Endothelial cell of umbilical vein (primary cell): ENCODE data around the gene GLCE. TPM values are rescaled to one million over a fixed set of nuclear protein-coding genes. Genes with fewer than 3 reads are reported as not detected.
"Not testable (repeated sequence)": the region's sequence is repeated elsewhere in the genome, so short reads cannot be mapped to it uniquely, and the experiment has no call there.

Experiments used
- BruUV-seq: library from RNA; stranded (reverse); fragments of 400-500 nt; replicated peaks from 2 replicates; lab custom pipeline; 2021; lab: Mats Ljungman, UMichigan
- CTCF ChIA-PET: fragments of 300-600, 350-600 bp; sonication (Branson Sonifier 250); formaldehyde crosslinking; loops from one replicate; lab custom pipeline; 2021; ENCODE audit warnings: antibody characterized with exemption, inconsistent platforms; lab: Charles Lee
- POLR2A ChIA-PET: fragments of 300-600, 350-600 bp; sonication (Branson Sonifier 250); formaldehyde crosslinking; loops from one replicate; lab custom pipeline; 2021; ENCODE audit warnings: antibody characterized with exemption, inconsistent platforms; lab: Charles Lee
- DNase-seq: peaks from one replicate; pipeline ENCODE4 v3.0.0-alpha.2; 2011; ENCODE audit warnings: low read depth, low spot score
- FAIRE-seq: peaks from 2 replicates; lab custom pipeline; 2011; peaks lifted over from hg19 to GRCh38; lab: Jason Lieb, UNC
- H2AFZ ChIP-seq: 2 replicates; pipeline ENCODE4 v1.6.0; 2012; ENCODE audit warnings: low read depth, low read length, control low read depth, inconsistent platforms
- H3K27ac ChIP-seq: 2 replicates; pipeline ENCODE4 v1.5.1; 2011; ENCODE audit warnings: low read depth, mild to moderate bottlenecking, control low read depth, low read length, moderate library complexity; ENCODE audit not compliant: insufficient read depth
- H3K27me3 ChIP-seq, 2 experiments: 2 replicates each; pipeline versions ENCODE4 v1.6.0 to v1.6.1; 2011; ENCODE audit warnings: low read length in 2 of 2, mixed read lengths in 1 of 2; ENCODE audit not compliant: control insufficient read depth in 2 of 2, insufficient read depth in 2 of 2
- H3K36me3 ChIP-seq, 2 experiments: 2 replicates in 1 of 2; 3 replicates in 1 of 2; pipeline ENCODE4 v1.5.1; 2011; ENCODE audit warnings: low read length in 2 of 2, mild to moderate bottlenecking in 1 of 2, moderate library complexity in 1 of 2; ENCODE audit not compliant: control insufficient read depth in 2 of 2, insufficient read depth in 2 of 2; ENCODE audit errors: extremely low read depth in 1 of 2
- H3K4me1 ChIP-seq: 3 replicates; pipeline ENCODE4 v1.5.1; 2011; ENCODE audit warnings: mild to moderate bottlenecking, low read length; ENCODE audit not compliant: control insufficient read depth, insufficient read depth; ENCODE audit errors: extremely low read depth
- H3K4me2 ChIP-seq: 2 replicates; pipeline ENCODE4 v1.6.1; 2011; ENCODE audit warnings: low read length, control low read depth, mixed read lengths; ENCODE audit not compliant: insufficient read depth
- H3K4me3 ChIP-seq, 3 experiments: fragments of 200-600 bp in 1 of 3; sonication (generic), shearing (Covaris generic) in 1 of 3; replicated peaks in 1 of 3; 2 replicates each; pipeline ENCODE4 v1.5.1; 2011 to 2016; ENCODE audit warnings: control low read depth in 3 of 3, low read length in 3 of 3, mild to moderate bottlenecking in 2 of 3, inconsistent platforms in 1 of 3, low read depth in 1 of 3, moderate library complexity in 1 of 3; ENCODE audit not compliant: insufficient read depth in 1 of 3
- H3K79me2 ChIP-seq: 2 replicates; pipeline ENCODE4 v1.6.0; 2012; ENCODE audit warnings: low read length, inconsistent platforms; ENCODE audit not compliant: control insufficient read depth, insufficient read depth
- H3K9ac ChIP-seq: replicated peaks from 2 replicates; pipeline ENCODE3; 2011; ENCODE audit warnings: low read length, control low read depth; ENCODE audit not compliant: insufficient read depth; ENCODE audit errors: extremely low read depth
- H3K9me1 ChIP-seq: replicated peaks from 3 replicates; pipeline ENCODE4 v1.6.0; 2011; ENCODE audit warnings: mild to moderate bottlenecking, low read length; ENCODE audit not compliant: control insufficient read depth, insufficient read depth; ENCODE audit errors: extremely low read depth
- H3K9me3 ChIP-seq: replicated peaks from 2 replicates; pipeline ENCODE4 v1.5.1; 2012; ENCODE audit warnings: low read length, inconsistent platforms; ENCODE audit not compliant: control insufficient read depth, insufficient read depth
- H4K20me1 ChIP-seq: replicated peaks from 2 replicates; pipeline ENCODE3; 2011; ENCODE audit warnings: mild to moderate bottlenecking, low read length; ENCODE audit not compliant: control insufficient read depth, insufficient read depth; ENCODE audit errors: extremely low read depth
- EZH2 ChIP-seq: IDR thresholded peaks from 2 replicates; pipeline ENCODE4 v1.6.1; 2012; ENCODE audit warnings: borderline replicate concordance, low read depth, mild to moderate bottlenecking, moderate library complexity, low read length, inconsistent platforms; ENCODE audit not compliant: severe bottlenecking
- FOS ChIP-seq: IDR thresholded peaks from 2 replicates; pipeline ENCODE4 v1.6.1; 2011; ENCODE audit warnings: mild to moderate bottlenecking, low read length, moderate library complexity, borderline replicate concordance; ENCODE audit not compliant: insufficient read depth
- GATA2 ChIP-seq: IDR thresholded peaks from 2 replicates; pipeline ENCODE4 v1.7.0; 2011; ENCODE audit warnings: low read depth, mild to moderate bottlenecking, moderate library complexity, mixed read lengths, low read length; ENCODE audit not compliant: insufficient read length, insufficient read depth
- JUN ChIP-seq: IDR thresholded peaks from 2 replicates; pipeline ENCODE4 v1.6.1; 2011; ENCODE audit warnings: borderline replicate concordance, low read depth; ENCODE audit not compliant: insufficient read length, insufficient read depth
- MAX ChIP-seq: IDR thresholded peaks from 2 replicates; pipeline ENCODE4 v1.6.1; 2011; ENCODE audit not compliant: insufficient read depth, insufficient read length
- MYC ChIP-seq: IDR thresholded peaks from one replicate; pipeline ENCODE4 v1.6.1; 2011; ENCODE audit warnings: mild to moderate bottlenecking, low read depth, low read length
- POLR2A ChIP-seq: IDR thresholded peaks from 2 replicates; pipeline ENCODE4 v1.6.1; 2012; ENCODE audit warnings: low read depth, mild to moderate bottlenecking, control low read depth, low read length
- POLR2AphosphoS5 ChIP-seq: IDR thresholded peaks from 2 replicates; pipeline ENCODE4 v1.6.1; 2012; ENCODE audit warnings: low read depth, mild to moderate bottlenecking, control low read depth, low read length, moderate library complexity; ENCODE audit not compliant: insufficient read depth
- dilution Hi-C: fragments of 300-500 bp; cut with MboI; formaldehyde crosslinking; loops from one replicate; pipeline ENCODE4 v1.15.0; 2019; ENCODE audit warnings: low sequenced_read_pairs; ENCODE audit not compliant: extremely low pct_ligation_motif_present
- intact Hi-C: fragments of 100-400 bp; cut with micrococcal nuclease; formaldehyde crosslinking; loops from one replicate; pipeline ENCODE4 v1.10.0; 2022
- polyA plus RNA-seq, 4 experiments: library from polyadenylated mRNA; depleted of rRNA in 3 of 4; stranded (reverse) in 3 of 4; unstranded in 1 of 4; fragments of >200 nt; gene quantifications; 2 replicates each; pipeline versions ENCODE4 v1.2.1 to v1.2.3, GENCODE V29; 2011 to 2012; ENCODE audit warnings: missing spikeins in 1 of 4
- total RNA-seq: library from RNA; stranded (reverse); gene quantifications from 2 replicates; pipeline ENCODE4 v1.2.3, GENCODE V29; 2021
- TF ChIP-seq, protein P1 (sequence below), 2 donors: IDR thresholded peaks; 1 replicate in 1 of 2; 2 replicates in 1 of 2; pipeline ENCODE4 v1.5.1; 2011; ENCODE audit warnings: low read length in 2 of 2, mild to moderate bottlenecking in 2 of 2, moderate library complexity in 2 of 2, control low read depth in 1 of 2, inconsistent platforms in 1 of 2, low read depth in 1 of 2; ENCODE audit not compliant: insufficient read depth in 1 of 2; ENCODE audit errors: extremely low read depth in 1 of 2

The GLCE gene
- total and polyA plus RNA-seq, 2 donors (not counting 3 experiments of a cell fraction or from before 2014, with no cell fraction given), result 48.1 to 86.6 TPM

DNA sequence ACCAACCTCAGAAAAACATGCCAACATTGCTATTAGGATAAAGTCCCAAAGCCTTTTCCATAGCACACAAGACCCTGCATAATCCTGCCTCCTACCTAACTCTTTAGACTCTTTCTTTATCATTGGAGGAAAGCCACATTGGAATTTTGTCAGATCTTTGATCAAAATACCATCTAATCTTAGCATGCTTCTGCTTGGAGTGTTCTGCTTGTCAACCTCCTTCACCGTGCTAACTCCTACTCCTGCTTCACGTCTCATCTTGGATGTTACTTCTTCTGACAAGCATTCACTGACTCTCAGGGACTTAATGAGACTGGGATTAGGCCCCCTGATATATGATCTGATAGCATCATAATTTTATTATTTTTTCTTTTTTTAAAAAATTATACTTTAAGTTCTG lies 7.4 kb upstream of the GLCE start:
- no peaks in the 10 kb centered on the region for H4K20me1 ChIP-seq
- no peak overlapping the region for H3K4me2 ChIP-seq
- intact Hi-C loops, result no loop called here
- H3K9ac ChIP-seq, result no peak overlapping the region
- no peak overlapping the region for H2AFZ ChIP-seq
- H3K27me3 ChIP-seq, result no peaks in the 10 kb centered on the region
- H3K9me1 ChIP-seq, result no peaks in the 10 kb centered on the region
- peaks cover 28% of the 10 kb centered on the region for H3K4me1 ChIP-seq
- no peak overlapping the region for H3K4me3 ChIP-seq
- dilution Hi-C loops, result no loop called here
- DNase-seq, result no peak
- ChIA-PET CTCF (no interaction called here), POLR2A (no interaction called here)
- no peak overlapping the region for H3K27ac ChIP-seq
- no peak for FAIRE-seq
- no peaks in the 10 kb centered on the region for H3K36me3 ChIP-seq
- BruUV-seq, result no TSS peak
- no peaks in the 10 kb centered on the region for H3K9me3 ChIP-seq
- no peaks in the 10 kb centered on the region for H3K79me2 ChIP-seq
- TF ChIP-seq JUN (no peak), MAX (no peak), POLR2AphosphoS5 (no peak), GATA2 (no peak), MYC (no peak), POLR2A (no peak), EZH2 (no peak), FOS (no peak)
- TF ChIP-seq, protein P1, sequence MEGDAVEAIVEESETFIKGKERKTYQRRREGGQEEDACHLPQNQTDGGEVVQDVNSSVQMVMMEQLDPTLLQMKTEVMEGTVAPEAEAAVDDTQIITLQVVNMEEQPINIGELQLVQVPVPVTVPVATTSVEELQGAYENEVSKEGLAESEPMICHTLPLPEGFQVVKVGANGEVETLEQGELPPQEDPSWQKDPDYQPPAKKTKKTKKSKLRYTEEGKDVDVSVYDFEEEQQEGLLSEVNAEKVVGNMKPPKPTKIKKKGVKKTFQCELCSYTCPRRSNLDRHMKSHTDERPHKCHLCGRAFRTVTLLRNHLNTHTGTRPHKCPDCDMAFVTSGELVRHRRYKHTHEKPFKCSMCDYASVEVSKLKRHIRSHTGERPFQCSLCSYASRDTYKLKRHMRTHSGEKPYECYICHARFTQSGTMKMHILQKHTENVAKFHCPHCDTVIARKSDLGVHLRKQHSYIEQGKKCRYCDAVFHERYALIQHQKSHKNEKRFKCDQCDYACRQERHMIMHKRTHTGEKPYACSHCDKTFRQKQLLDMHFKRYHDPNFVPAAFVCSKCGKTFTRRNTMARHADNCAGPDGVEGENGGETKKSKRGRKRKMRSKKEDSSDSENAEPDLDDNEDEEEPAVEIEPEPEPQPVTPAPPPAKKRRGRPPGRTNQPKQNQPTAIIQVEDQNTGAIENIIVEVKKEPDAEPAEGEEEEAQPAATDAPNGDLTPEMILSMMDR (IDR thresholded peaks at IDR 0.05; ENCODE audit: extremely low read depth in 1 of 2, insufficient read depth in 1 of 2, low read depth in 1 of 2, low read length in 2 of 2), result no peak

DNA sequence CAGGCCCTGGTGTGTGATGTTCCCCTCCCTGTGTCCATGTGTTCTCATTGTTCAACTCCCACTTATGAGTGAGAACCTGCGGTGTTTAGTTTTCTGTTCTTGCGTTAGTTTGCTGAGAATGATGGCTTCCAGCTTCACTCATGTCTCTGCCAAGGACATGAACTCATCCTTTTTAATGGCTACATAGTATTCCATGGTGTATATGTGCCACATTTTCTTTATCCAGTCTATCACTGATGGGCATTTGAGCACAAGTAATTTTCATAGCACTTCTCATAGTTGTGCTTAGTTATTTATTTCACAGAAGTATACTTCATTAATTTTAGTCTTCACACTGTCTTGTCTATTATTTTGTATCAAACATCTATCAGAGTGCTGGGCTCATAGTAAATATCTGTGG lies 6.8 kb upstream of the GLCE start:
- H3K9me3 ChIP-seq, H2AFZ ChIP-seq, H3K36me3 ChIP-seq, H3K9me1 ChIP-seq, H3K27me3 ChIP-seq, H3K79me2 ChIP-seq, H4K20me1 ChIP-seq, intact Hi-C loops, DNase-seq, dilution Hi-C loops: not testable (repeated sequence)
- TSS peak; percentile 45 for BruUV-seq
- peak overlapping the region; percentile 82 for H3K27ac ChIP-seq
- ChIA-PET CTCF (interaction anchor here (1.0 to 2.4 kb wide), 10 partner anchors 8 to 112 kb away, joined by 3 to 12 read pairs (median 7); no protein-coding TSS in a partner anchor), POLR2A (interaction anchor here (1.0 to 1.5 kb wide), 4 partner anchors 8 to 261 kb away, joined by 3 to 11 read pairs (median 4); partner anchors contain the start of gene KIF23)
- H3K4me1 ChIP-seq, result peaks cover 28% of the 10 kb centered on the region
- peak overlapping the region; percentile 79 for H3K4me2 ChIP-seq
- peak; percentile 26 for FAIRE-seq
- peak overlapping the region in 1 of 3 experiments; percentile 24 for H3K4me3 ChIP-seq
- H3K9ac ChIP-seq, result peak overlapping the region; percentile 42
